HG03354 (cell line): ENCODE measurements around the gene MARF1.
"Not testable (repeated sequence)": the region's sequence is repeated elsewhere in the genome, so short reads cannot be mapped to it uniquely, and the experiment has no call there.

Experiments used
- ATAC-seq: cut with Tn5 transposase; IDR thresholded peaks from one replicate; pipeline ENCODE4 v1.9.1; 2021; ENCODE audit warnings: mild to moderate bottlenecking; ENCODE audit not compliant: unreplicated experiment, poor library complexity, severe bottlenecking

Gene MARF1

DNA sequence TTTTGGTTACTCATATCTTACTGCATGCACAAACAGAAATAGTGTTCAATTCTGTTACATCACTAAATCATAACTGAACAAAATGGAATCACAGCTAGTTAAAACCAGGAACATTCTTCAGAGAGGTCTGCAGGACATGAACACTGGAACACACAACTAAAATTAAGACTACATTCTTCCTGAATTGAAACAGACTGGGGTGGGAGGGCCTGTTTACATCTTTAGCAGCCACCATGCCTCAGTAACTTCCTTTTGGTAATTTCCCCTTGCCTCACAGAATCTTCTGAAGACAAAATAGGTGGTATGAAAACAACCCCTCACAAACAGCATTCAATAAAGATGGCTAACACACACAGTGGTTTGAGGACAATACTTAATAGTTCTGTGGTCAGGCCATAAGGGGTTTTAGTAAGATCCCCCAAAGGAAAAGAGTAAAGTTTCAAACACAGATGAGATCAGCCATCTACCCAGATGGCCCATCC is 6.5 kb downstream of the MARF1 start:
- ATAC-seq = peak; percentile 55

DNA sequence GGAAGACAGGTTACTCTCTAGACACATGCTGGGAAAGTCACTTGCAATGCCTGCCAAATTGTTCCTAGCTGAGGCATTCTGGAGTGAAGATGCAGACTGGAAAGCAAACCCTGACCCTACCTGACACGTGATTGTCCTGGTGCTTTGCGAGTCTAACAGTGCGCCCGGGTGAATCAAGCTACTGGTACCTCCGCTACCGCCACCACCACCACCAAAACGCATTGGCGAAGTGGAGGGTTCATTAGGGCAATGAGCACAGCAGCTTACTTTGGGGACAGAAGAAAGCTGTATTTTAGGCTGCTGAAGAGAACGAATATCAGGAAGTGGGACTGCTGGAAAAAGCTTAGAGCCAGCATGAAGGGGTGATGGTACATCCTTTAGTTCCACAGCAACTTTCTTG is 7.0 kb downstream of the MARF1 start:
- no peak for ATAC-seq

DNA sequence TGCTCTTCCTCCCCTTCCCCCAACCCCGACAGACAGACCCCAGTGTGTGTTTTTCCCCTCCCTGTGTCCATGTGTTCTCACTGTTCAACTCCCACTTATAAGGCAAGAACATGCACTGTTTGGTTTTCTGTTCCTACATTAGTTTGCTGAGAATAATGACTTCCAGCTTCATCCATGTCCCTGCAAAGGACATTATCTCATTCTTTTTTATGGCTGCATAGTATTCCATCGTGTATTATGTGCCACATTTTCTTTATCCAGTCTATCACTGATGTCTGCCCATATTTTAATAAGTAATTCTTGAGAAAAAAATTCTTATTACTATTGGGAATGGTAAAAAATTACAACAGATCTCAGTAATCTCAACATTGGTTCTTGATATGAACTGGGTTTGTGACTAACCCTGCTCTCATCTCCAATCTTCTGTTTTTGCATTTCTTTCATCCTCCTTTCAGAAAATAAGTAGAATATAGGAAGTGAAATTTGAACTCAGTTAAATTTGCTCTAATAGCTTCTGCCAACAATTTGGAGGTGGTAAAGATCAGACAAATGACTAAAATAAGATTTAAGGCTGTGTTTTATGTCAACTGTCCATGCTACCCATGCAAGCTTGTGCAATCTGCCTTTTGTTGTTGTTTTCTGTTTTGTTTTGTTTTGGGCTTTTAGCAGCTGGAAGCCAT is 11.1 kb downstream of the MARF1 start:
- no peak for ATAC-seq

DNA sequence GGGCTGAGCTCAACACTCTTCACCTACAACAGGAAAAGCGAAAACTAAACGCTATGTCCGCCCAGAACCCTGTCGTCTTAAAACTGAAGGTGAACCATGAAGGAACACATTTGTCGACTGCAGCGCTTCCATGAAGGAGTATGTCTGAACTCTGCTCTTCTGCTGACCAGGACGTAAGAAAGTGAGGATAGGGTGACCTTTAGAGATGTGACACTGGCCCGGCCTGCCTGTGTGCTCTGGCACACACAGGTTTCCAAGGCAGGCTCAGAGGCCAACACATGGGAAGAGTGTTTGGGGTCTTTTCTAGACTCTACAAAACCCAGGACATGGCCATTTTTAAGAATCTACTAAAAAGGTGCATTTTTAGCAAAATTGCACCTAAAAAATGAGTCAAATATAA is 21.1 kb downstream of the MARF1 start:
- ATAC-seq = no peak

DNA sequence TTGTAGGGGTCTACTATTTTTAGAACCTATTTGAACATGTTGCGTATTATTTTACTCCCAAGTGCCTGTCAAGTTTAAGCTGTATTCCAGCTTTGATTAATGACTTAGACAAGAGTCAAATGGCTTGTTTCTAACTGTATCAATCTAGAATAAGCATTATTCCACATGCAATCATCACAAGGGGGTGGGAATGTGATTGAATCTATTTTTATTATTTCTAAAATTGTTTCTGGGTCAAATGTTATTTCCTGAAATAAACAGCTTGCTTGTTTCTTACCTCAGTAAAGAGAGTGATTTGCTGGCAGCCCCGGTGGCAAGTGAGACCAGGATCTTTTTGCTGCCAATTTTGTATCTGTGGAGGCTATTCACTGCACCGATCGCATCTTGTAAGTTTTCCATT is 21.5 kb downstream of the MARF1 start:
- no peak for ATAC-seq

DNA sequence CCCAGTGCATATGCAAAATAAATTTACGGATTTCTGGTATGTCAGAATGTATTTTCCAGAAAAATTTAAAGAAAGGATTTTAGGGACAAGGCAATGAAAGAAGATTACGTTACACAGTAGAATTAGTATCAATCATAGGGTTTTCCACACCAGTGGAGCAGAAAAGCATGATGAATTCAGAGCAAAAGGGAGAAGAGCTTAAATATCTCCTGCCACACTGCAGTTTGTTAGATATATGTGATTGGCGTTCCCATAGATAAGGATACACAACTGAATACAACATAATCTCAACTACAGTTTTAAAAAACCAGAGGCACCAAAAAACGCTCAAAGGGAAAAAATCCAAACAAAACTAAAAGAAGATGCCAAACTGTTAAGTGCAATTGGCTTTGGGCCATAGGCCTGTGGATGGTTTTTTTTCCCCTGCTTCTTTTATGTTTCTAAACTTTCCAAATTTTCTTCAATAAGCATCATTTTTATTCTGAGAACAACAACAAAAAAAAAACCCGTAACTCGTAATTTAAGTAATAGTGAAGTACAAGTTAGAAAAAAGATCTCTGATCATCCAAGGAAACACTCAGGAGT is 22.3 kb downstream of the MARF1 start:
- ATAC-seq = no peak

DNA sequence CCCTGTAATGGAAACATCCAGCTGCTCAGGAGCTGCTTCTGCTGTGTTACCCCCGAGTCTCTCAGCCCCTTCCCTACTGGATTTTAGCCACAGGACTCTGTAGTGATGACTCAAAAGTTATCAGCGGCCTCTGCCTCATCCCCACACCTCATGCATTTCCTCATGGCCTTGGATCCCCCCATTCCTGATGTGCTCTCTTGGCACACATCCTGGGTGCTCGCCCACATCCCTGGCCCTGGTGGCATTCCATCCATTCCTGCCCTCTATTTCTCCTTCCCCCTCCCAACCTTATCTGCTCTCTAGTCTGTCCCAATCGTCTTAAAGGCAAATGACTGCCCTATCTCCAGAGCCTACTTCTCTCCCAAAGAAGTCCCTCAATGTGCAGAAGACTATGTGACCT is 24.6 kb downstream of the MARF1 start:
- no peak for ATAC-seq

DNA sequence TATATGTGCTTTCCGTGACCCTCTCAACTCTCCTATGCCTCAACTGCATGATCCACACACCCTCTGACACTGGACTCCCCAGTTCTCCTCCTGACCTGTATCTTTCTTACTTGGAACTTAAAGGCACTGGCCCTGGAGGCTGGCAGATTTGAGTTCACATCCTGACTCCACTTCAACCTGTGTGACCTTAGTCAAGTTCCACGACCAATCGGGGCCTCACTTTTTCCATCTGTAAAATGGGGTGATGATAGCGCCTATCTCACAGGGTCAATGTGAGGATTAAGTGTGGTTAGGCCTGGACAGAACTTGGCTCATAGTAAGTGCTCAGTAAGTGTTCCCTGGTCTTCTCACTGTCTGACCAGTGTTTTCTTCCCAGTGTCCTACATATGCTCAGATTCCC is 25.1 kb downstream of the MARF1 start:
- no peak for ATAC-seq

DNA sequence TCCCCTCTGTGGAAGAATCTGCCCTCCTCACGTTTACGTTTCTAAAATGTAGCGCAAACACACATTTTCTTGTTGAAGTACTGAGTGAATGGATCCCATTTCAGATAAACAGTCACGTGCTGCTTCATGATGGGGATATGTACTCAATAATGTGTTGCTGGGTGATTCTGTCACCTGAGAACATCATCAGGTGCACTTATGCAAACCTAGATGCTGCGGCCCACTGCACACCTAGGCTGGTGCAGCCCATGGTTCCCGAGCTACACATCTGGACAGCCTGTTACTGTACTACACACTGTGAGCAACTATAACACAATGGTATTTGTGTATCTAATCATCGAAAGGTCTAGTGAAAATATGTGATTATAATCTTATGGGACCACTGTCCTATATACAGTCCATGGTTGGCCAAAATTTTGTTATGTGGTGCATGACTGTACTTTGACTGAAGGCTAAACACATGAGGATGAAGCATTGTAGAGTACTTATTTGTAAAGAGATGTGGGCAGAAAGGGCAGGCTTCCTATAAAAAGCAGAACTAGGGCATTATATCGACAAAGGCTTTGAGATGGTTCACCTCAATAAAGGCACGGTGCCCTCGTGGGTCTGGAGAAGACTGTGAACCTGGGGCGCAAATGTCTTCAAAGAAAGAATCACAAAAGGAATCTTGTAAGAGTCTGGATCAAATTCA is 26.3 kb downstream of the MARF1 start:
- ATAC-seq = no peak

DNA sequence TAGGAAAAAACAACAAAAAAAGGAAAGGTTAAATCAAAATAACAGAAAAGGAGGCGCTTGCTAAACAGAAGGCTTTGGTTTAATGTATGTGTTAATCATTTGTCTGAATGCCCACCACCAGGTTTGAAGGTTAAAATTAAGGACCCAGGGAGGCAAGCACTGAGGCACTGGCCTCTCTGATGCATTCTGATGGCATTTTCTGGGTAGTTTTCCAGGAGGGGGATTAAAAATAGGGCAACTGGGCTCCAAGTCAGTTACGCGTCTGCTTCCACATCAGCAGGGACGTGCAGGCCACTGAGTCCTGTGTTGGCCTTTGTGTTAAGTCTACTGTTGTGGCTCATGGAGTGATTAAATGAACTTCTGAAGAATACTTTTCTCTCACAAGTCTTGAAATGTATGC is 26.9 kb downstream of the MARF1 start:
- ATAC-seq = no peak

DNA sequence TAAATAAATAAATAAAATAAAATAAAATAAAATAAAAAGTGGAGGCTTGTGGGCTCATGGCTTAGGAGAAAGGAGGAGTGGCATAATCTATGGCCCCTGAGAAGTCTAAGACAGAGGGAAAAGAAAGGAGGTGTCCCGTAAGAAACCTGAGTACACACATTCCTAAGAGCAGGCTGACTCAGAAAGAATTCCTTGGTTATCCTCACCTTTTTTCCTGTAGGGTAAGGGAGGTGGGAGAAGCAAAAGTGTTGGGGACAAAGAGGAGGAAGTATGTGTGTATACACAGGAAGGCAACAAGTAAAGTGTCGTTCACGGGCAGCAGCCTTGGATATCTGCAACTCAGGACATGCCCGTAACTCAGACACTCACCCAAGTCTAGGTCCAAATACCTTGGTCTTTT is 29.3 kb downstream of the MARF1 start:
- no peak for ATAC-seq

DNA sequence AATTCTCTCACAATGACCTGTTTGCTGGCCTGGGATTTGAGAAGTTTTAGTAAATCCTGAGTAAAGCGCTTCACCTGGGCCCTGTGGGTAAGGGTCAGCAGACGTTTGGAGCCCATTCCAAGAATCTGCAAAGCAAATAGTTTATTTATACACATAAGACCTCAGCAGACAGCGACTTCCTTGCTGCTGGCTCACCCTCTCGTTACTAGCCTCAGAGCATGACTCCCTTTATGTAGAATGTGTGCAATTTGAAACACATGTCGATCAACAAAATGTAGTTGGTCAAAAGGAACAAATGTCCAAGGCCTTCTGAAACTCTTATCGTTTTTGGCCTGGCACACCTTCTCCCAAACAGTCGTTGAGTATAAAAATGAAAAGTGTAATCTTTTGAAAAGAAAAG is 31.3 kb downstream of the MARF1 start:
- ATAC-seq = no peak

DNA sequence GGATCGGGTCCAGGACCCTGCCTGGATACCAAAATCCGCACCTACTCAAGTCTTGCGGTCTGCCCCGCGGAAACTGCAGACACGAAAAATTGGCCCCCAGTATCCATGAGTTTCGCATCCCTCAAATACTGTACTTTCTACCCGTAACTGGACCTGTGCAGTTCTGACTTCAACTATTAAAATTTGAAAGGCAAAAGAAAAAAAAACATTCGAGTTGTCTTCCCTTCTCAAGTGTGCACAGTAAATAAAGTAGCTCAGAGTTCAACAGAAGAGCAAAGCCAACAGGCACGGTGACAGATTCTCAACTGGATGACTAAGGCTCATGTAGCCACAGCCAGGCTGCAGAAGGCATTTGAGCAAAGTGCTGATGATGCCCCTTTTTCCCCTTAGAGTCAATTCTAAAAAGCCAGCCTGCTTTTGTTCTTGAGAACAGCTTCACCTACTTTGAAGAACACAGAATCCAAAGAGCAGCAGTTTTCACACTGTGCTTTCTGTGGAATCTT is 32.5 kb downstream of the MARF1 start:
- no peak for ATAC-seq

DNA sequence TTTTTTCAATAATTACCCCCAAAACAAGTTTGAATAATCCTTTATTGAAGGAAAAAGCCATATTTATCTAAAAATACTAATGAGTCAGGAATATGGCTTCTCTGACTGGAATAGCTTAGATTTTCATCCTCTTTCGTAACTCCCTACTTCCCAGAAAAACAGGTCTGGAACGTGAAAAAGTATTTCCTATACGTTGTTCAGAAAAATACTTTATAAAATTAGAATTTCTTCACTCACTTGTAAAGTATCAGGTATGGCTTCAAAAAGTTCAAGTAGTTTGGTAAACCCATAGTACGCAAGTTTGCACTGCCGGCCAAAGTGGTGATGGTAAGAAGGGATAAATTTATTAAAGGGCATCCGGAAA is 33.7 kb downstream of the MARF1 start:
- no peak for ATAC-seq

DNA sequence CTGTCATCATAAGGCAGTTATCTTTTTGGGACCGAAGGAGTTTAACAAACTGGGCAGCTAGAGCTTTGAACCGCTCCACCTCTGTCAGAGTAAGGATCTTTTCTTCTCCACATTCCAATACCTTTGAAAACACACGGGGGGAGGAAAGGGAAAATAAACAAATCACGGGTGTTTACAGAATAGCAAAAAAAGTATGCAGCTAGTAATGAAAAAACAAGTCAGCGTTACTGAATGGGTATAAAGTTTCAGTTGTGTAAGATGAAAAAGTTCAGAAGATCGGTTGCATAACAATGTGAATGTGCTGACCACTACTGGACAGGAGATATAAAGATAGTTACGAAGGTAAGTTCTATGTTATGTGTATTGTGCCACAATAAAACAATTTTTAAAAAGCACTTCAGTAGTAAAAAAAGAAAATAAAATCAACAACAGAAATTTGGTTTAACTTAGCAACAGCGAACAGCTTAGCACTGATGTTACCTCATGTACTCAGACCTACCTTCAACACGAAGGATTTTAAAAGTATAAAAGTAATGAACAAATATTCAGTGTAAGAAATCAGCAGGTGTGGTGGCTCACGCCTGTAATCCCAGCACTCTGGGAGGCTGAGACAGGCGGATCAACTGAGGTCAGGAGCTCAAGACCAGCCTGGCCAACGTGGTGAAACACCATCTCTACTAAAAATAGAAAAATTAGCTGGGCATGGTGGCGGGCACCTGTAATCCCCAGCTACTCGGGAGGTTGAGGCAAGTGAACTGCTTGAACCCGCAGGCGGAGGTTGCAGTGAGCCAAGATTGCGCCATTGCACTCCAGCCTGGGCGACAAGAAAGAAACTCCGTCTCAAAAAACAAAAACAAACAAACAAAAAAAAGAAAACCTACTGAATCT is 34.3 kb downstream of the MARF1 start:
- ATAC-seq = no peak

DNA sequence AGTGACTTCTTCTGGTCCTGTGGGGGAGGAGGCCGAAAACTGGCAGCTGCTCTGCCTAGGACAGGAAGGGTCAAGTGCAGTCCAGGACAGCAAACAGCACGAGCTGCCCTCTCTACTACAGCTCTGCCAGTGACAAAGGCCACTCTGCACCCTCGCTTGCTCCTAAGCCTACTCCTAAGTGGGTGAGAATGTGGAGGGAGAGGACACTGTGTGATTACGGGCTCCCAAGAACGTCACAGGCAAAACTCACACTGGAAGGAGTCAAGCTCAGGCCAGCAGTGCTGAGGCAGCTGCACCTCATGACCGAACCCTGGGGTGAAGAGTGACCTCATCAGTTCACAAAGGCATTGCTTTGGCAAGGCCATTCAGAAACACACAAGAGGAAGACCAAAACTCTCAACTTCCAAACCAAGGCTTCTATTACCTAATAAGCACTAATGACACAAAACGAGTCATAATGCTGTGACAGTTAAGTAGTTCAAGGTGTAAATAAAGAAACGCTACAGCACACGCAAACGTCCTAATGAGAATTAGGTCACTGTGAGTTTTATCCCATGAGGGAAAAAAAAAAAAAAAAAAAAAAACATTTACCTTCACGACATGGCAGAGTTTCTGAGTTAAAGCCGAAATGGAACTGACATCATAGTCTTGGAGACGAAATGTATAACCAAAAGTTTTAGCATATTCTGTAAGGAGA is 35.1 kb downstream of the MARF1 start:
- no peak for ATAC-seq

DNA sequence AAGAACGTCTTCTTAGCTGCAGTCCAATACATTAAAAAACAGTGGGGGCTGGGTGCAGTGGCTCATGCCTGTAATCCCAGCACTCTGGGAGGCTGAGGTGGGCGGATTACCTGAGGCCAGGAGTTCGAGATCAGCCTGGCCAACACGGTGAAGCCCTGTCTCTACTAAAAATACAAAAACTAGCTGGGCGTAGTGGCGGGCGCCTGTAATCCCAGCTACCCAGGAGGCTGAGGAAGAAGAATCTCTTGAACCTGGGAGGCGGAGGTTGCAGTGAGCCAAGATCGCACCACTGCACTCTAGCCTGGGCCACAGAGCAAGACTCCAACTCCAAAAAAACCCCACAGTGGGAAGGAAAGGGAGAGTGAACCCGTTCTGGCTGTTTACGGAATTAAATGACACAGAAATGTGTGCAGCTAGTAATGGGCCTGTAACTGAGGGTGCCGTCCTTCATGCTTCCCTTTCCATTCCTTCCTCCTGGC is 35.7 kb downstream of the MARF1 start:
- not testable (repeated sequence) for ATAC-seq

DNA sequence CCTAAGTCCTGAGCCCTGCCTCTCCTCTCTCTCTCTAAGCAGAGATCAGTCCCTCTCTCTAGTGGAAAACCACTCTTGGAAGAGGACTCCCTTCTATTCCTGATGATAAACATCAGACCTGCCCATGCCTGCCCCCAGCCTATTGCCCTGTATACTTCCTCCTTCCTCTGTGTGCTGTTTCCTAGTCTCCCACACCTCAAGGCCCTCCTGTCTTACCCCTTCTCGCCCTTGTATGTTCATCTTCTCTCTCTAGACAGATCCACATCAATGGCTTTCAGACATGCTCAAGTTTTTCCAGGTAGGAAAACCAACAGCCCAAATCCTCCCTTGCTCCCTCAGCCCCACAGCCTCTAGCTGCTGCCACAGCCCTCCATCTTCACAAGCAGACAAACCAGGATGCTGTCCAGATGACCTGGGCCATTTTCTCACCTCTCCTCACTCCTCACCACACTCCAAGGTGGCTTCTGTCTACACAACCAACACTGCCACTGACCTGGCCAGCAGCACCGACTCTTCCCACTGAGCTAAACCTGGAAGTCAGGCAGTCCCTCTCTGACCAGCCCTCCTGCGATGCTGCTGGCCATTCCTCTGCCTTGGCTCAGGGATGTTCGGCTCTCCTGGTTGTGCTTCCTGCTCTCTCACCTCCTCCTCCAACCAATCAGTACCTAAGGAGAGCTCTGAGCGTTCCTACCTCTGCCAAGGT is 36.3 kb downstream of the MARF1 start:
- no peak for ATAC-seq
